CMK (cell line): ENCODE results near the gene SMARCA4.
A peak's percentile ranks its signal among the peaks of the same experiment; 100 is the strongest.
"Not testable (repeated sequence)": the region's sequence is repeated elsewhere in the genome, so short reads cannot be mapped to it uniquely, and the experiment has no call there.

Source experiments
- DNase-seq: peaks from one replicate; pipeline ENCODE4 v3.0.0-alpha.2; 2010; ENCODE audit warnings: low read depth

Gene SMARCA4

GRCh38 chr19:11069561-11069960, 108.7 kb downstream of the SMARCA4 start:
- DNase-seq = no peak

GRCh38 chr19:11070123-11070522, 109.3 kb downstream of the SMARCA4 start:
- DNase-seq = no peak

GRCh38 chr19:11073568-11073967, 112.7 kb downstream of the SMARCA4 start:
- DNase-seq = no peak

- DNase-seq = not testable (repeated sequence)
Observed at GRCh38 chr19:11076792-11077191, 116.0 kb downstream of the SMARCA4 start.

GRCh38 chr19:11078893-11079292, 118.1 kb downstream of the SMARCA4 start:
- DNase-seq = no peak

GRCh38 chr19:11079999-11080398, 119.2 kb downstream of the SMARCA4 start:
- DNase-seq = no peak

- no peak for DNase-seq
Observed at GRCh38 chr19:11087870-11088505, 127.2 kb downstream of the SMARCA4 start.

- no peak for DNase-seq
Observed at GRCh38 chr19:11088506-11089253, 127.8 kb downstream of the SMARCA4 start.

GRCh38 chr19:11089254-11090013, 128.6 kb downstream of the SMARCA4 start, which contains the start of gene LDLR:
Gene LDLR, plus strand, starts transcription at chr19:11089463. Its CDS starts 86 bp downstream, at chr19:11089549.
- peak; percentile 64 for DNase-seq

GRCh38 chr19:11090014-11090263, 129.1 kb downstream of the SMARCA4 start:
- not testable (repeated sequence) for DNase-seq

GRCh38 chr19:11090264-11090996, 129.6 kb downstream of the SMARCA4 start:
- peak; percentile 90 for DNase-seq

GRCh38 chr19:11090997-11091702, 130.3 kb downstream of the SMARCA4 start:
- no peak for DNase-seq

- no peak for DNase-seq
Observed at GRCh38 chr19:11091703-11092153, 130.9 kb downstream of the SMARCA4 start.

- DNase-seq = no peak
Observed at GRCh38 chr19:11092181-11092538, 131.3 kb downstream of the SMARCA4 start.

- DNase-seq = no peak
Observed at GRCh38 chr19:11093689-11094238, 132.9 kb downstream of the SMARCA4 start.

GRCh38 chr19:11094520-11094894, 133.7 kb downstream of the SMARCA4 start:
- DNase-seq = no peak

GRCh38 chr19:11096210-11096841, 135.5 kb downstream of the SMARCA4 start:
- no peak for DNase-seq

- not testable (repeated sequence) for DNase-seq
Observed at GRCh38 chr19:11097367-11097766, 136.5 kb downstream of the SMARCA4 start.

- DNase-seq = no peak
Observed at GRCh38 chr19:11098327-11098726, 137.5 kb downstream of the SMARCA4 start.

GRCh38 chr19:11098861-11099260, 138.0 kb downstream of the SMARCA4 start:
- no peak for DNase-seq

GRCh38 chr19:11100049-11100448, 139.2 kb downstream of the SMARCA4 start:
- DNase-seq = no peak
